Measurements from ENCODE around the gene RAP2A.

The RAP2A gene

GRCh38 chr13:97471711-97472110, 37.7 kb downstream of the RAP2A start:
- TF ChIP-seq CTCF (IDR thresholded peaks at IDR 0.05), result no peak

- TF ChIP-seq CTCF (IDR thresholded peaks at IDR 0.05), result no peak
Observed at GRCh38 chr13:97474349-97474980, 40.5 kb downstream of the RAP2A start.

- TF ChIP-seq CTCF (IDR thresholded peaks at IDR 0.05), result no peak
Observed at GRCh38 chr13:97475011-97475410, 41.0 kb downstream of the RAP2A start.

GRCh38 chr13:97477844-97478243, 43.9 kb downstream of the RAP2A start:
- no peak for TF ChIP-seq CTCF (IDR thresholded peaks at IDR 0.05)

- TF ChIP-seq CTCF (IDR thresholded peaks at IDR 0.05), result no peak
Observed at GRCh38 chr13:97478247-97478646, 44.3 kb downstream of the RAP2A start.

GRCh38 chr13:97483465-97483864, 49.5 kb downstream of the RAP2A start:
- TF ChIP-seq CTCF (IDR thresholded peaks at IDR 0.05), result no peak

GRCh38 chr13:97484301-97484700, 50.3 kb downstream of the RAP2A start:
- no peak for TF ChIP-seq CTCF (IDR thresholded peaks at IDR 0.05)

GRCh38 chr13:97485320-97485719, 51.4 kb downstream of the RAP2A start:
- no peak for TF ChIP-seq CTCF (IDR thresholded peaks at IDR 0.05)
